T-cell (primary cell): ENCODE data around the gene ARID2. TPM values are rescaled to one million over a fixed set of nuclear protein-coding genes. Genes with fewer than 3 reads are reported as not detected.

ENCODE experiments used
- ATAC-seq, 4 experiments: fragments of 200-7000 bp in 3 of 4; fragments of 150-1000 bp in 1 of 4; cut with Tn5 transposase; replicated peaks in 1 of 4; 1 replicate in 3 of 4; 2 replicates in 1 of 4; pipeline ENCODE4 v1.10.0; 2021; ENCODE audit warnings: moderate library complexity in 3 of 4, mild to moderate bottlenecking in 2 of 4, moderate number of reproducible peaks in 1 of 4
- CTCF ChIA-PET, 2 donors: fragments of 300-600 bp; sonication (Branson Sonifier 250); formaldehyde crosslinking; loops; one replicate each; lab custom pipeline; 2022; ENCODE audit warnings: antibody characterized with exemption in 2 of 2; lab: Charles Lee
- POLR2A ChIA-PET, 2 donors: fragments of 300-600 bp; sonication (Branson Sonifier 250); formaldehyde crosslinking; loops; one replicate each; lab custom pipeline; 2022; ENCODE audit warnings: antibody characterized with exemption in 2 of 2; lab: Charles Lee
- DNase-seq, 35 experiments: peaks; one replicate each; pipeline versions ENCODE4 v3.0.0 to v3.0.0-alpha.2; 2013 to 2023
- H3K27ac ChIP-seq: one replicate; pipeline ENCODE4 v1.5.1; 2013; ENCODE audit warnings: low read length
- H3K27me3 ChIP-seq, 2 experiments: replicated peaks in 1 of 2; 1 replicate in 1 of 2; 2 replicates in 1 of 2; pipeline versions ENCODE4 v1.6.1 to v1.7.0; 2013; ENCODE audit warnings: low read length in 1 of 2, mixed read lengths in 1 of 2; ENCODE audit not compliant: control insufficient read depth in 2 of 2, insufficient read depth in 2 of 2; ENCODE audit errors: extremely low read depth in 1 of 2
- H3K36me3 ChIP-seq, 2 donors: 1 replicate in 1 of 2; 2 replicates in 1 of 2; pipeline versions ENCODE4 v1.6.1 to v1.7.0; 2013; ENCODE audit warnings: low read length in 1 of 2; ENCODE audit not compliant: control insufficient read depth in 2 of 2, insufficient read depth in 1 of 2; ENCODE audit errors: extremely low read depth in 1 of 2
- H3K4me1 ChIP-seq, 2 experiments: 1 replicate in 1 of 2; 2 replicates in 1 of 2; pipeline versions ENCODE4 v1.6.1 to v1.7.0; 2013; ENCODE audit warnings: low read length in 2 of 2, mixed read lengths in 1 of 2; ENCODE audit not compliant: insufficient read depth in 2 of 2, control insufficient read depth in 1 of 2; ENCODE audit errors: extremely low read depth in 1 of 2
- H3K4me3 ChIP-seq, 2 donors: 1 replicate in 1 of 2; 2 replicates in 1 of 2; pipeline versions ENCODE4 v1.5.1 to v1.7.0; 2013; ENCODE audit warnings: mild to moderate bottlenecking in 2 of 2, low read length in 1 of 2, moderate library complexity in 1 of 2; ENCODE audit not compliant: control insufficient read depth in 1 of 2; ENCODE audit errors: extremely low read depth in 1 of 2
- H3K9me3 ChIP-seq: 2 replicates; pipeline ENCODE4 v1.7.0; 2013
- H3K27ac Mint-ChIP-seq, 2 donors: one replicate each; pipeline ENCODE4 v1.8.0; 2020 to 2021; ENCODE audit warnings: mild to moderate bottlenecking in 2 of 2, mixed read lengths in 2 of 2
- H3K27me3 Mint-ChIP-seq, 2 donors: one replicate each; pipeline ENCODE4 v1.8.0; 2021 to 2022; ENCODE audit warnings: mixed read lengths in 2 of 2
- H3K36me3 Mint-ChIP-seq: one replicate; pipeline ENCODE4 v1.8.0; 2021; ENCODE audit warnings: mixed read lengths
- H3K4me1 Mint-ChIP-seq, 3 donors: one replicate each; pipeline ENCODE4 v1.8.0; 2020 to 2022; ENCODE audit warnings: mixed read lengths in 3 of 3, mild to moderate bottlenecking in 1 of 3
- H3K4me3 Mint-ChIP-seq, 3 donors: one replicate each; pipeline ENCODE4 v1.8.0; 2020 to 2022; ENCODE audit warnings: mild to moderate bottlenecking in 3 of 3, mixed read lengths in 3 of 3, moderate library complexity in 3 of 3
- H3K9me3 Mint-ChIP-seq, 3 donors: one replicate each; pipeline ENCODE4 v1.8.0; 2020 to 2022; ENCODE audit warnings: mixed read lengths in 3 of 3
- WGBS: methylation state at CpG from one replicate; pipeline ENCODE4 v1.1.5; 2013; ENCODE audit warnings: missing lambda C conversion rate; ENCODE audit not compliant: insufficient coverage; 5-methylcytosine and 5-hydroxymethylcytosine counted together
- total RNA-seq, 35 experiments: library from RNA in 6 of 35; stranded (reverse) in 6 of 35; fragments of 120-200 nt in 1 of 35; gene quantifications; one replicate each; pipeline versions ENCODE4 v1.2.1 to v1.2.4 and lab custom pipeline; 2013 to 2026

Gene ARID2
- total RNA-seq, 5 donors from 2014 or later (not counting 1 experiment from before 2014, with no cell fraction given) = 40.2 to 67.6 (median 43.7) TPM

DNA sequence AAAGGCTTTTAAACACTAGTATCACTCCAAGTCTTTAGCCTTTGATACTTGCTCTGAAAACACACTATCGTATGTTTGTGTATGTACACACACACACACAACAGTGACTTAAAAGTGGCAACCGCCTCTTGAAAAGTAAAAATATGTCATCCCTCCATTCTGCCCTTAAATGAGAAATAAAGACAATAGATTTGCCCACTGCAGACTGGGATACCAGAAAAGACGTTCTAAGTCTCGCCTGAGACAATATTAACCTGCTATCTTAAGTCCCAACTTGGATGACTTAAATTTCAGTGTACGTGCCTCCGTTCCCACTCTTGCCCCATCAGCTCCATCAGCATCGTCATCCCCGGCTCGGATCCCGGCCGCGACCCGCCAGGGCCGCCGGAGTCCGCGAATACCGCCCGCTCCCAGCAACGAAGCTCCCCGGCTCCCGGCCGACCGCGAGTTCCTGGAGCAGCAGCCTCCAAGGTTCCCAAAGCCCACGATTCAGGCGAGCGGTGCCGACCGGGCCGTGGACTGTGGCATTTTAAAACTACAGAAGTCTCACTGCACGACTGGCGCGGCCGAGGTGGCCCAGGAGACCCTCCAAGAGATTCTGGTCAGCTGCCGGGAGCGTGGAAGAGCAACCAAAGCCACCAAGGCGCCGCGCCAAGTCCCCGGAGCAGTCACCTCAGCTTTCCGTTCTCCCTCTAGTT is 2.8 kb upstream of the ARID2 start:
- CTCF ChIA-PET = interaction anchor here (0.6 to 10.0 kb wide), 19 partner anchors 8 to 1418 kb away, joined by 3 to 109 read pairs (median 5); no protein-coding TSS in a partner anchor
- H3K4me1 Mint-ChIP-seq = peaks cover 32 to 39% (median 35%) of the 10 kb centered on the region in 3 donors
- H3K27me3 ChIP-seq = no peaks in the 10 kb centered on the region
- no peaks in the 10 kb centered on the region for H3K36me3 ChIP-seq
- H3K9me3 ChIP-seq = no peaks in the 10 kb centered on the region
- H3K36me3 Mint-ChIP-seq = peaks cover 7% of the 10 kb centered on the region
- no peak for ATAC-seq
- POLR2A ChIA-PET = interaction anchor here (0.7 to 1.2 kb wide), 4 partner anchors 13 to 191 kb away, joined by 3 to 5 read pairs (median 4); no protein-coding TSS in a partner anchor
- H3K27me3 Mint-ChIP-seq = no peaks in the 10 kb centered on the region
- peak overlapping the region; percentile 99 for H3K27ac ChIP-seq
- peaks cover 11 to 35% of the 10 kb centered on the region in 2 experiments for H3K4me1 ChIP-seq
- H3K27ac Mint-ChIP-seq = peak overlapping the region; percentile 99
- H3K9me3 Mint-ChIP-seq = no peaks in the 10 kb centered on the region
- H3K4me3 ChIP-seq = peak overlapping the region; percentile 90 to 99
- H3K4me3 Mint-ChIP-seq = peak overlapping the region; percentile 85 to 100 (median 95)
- peak in 16 of 35 experiments; percentile 1 to 49 (median 11) for DNase-seq
- WGBS = under 1% methylated on average over 35 of the region's 42 CpGs

DNA sequence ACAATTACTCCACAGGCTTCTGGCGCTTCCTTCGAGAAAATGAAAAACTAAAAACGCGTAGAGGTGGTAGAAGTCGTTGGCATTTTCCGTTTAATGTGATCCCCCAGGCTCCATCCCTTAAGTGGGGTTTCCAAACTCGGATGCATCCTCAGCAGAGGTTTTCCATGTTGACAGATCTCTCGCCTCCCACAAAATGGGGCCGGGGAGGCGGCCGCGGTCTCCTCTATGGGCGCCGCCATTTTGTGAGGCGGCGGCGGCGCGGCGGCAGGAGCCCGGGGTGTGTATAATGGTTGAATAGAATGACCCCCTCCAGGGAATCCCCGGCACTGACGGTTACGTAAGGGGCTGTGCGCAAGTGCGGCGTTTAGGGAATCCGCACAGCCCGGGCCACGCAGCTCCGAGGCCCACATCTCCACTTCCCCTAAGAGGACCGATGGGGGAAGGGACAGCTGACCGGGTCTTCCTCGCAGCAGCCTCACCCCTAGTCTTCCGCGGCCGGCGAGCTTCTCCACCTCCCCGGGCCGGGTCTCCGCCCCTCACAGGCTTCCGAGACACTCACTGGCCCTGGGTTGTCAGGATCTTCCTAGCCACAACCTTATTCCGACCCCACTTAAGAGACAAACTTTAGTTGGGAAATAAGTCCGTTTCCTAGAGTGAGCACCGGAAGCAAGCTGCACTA is 2.1 kb upstream of the ARID2 start:
- H3K4me1 Mint-ChIP-seq = peaks cover 32 to 39% (median 35%) of the 10 kb centered on the region in 3 donors
- Histone ChIP-seq H3K36me3 (no peaks in the 10 kb centered on the region), H3K4me3 (peak overlapping the region; percentile 90 to 99), H3K27me3 (no peaks in the 10 kb centered on the region), H3K4me1 (peaks cover 6 to 37% of the 10 kb centered on the region in 2 experiments), H3K27ac (peak overlapping the region; percentile 99), H3K9me3 (no peaks in the 10 kb centered on the region)
- ChIA-PET CTCF (interaction anchor here (0.6 to 10.0 kb wide), 10 partner anchors 8 to 183 kb away, joined by 3 to 109 read pairs (median 8); no protein-coding TSS in a partner anchor), POLR2A (interaction anchor here (0.6 to 0.9 kb wide), 5 partner anchors 14 to 209 kb away, joined by 3 to 5 read pairs (median 3); no protein-coding TSS in a partner anchor)
- no peaks in the 10 kb centered on the region for H3K9me3 Mint-ChIP-seq
- peak; percentile 68 to 95 (median 87) for DNase-seq
- H3K27ac Mint-ChIP-seq = peak overlapping the region; percentile 99
- peak overlapping the region; percentile 85 to 100 (median 95) for H3K4me3 Mint-ChIP-seq
- WGBS = 0% methylated on average over 28 of the region's 45 CpGs
- peaks cover 4% of the 10 kb centered on the region for H3K36me3 Mint-ChIP-seq
- no peaks in the 10 kb centered on the region for H3K27me3 Mint-ChIP-seq
- ATAC-seq = peak; percentile 26 to 57 (median 31)

DNA sequence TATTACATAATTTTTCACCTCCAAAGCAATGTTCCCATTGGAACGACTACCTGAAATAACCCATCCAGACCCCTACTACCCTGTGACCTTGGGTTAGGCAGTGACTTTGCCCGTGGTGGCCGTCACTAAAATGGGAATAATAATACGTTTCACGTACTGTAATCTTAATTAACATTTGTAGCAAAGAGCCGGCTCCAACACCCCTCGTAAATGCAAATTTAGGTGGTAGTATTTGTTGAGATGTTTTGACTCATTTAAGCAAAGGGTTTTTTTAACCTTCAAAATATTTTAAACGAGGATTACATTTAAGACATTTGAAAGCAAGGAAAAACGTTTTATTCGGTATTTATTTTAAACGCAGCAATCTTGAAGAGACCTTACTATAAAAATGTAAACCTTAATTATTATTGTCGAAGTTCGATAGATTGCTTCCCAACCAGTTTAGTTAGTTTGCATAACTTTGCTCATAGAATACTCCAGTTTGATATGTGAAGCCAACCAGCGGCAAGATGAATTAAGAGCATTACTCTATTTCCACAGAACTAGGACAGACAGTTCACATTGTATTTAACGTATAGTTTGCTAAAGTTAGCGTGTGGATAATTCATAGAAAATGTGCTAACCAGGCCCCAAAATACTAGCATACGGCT is 1.4 kb upstream of the ARID2 start:
- no peaks in the 10 kb centered on the region for H3K9me3 ChIP-seq
- no peaks in the 10 kb centered on the region for H3K36me3 ChIP-seq
- H3K27me3 Mint-ChIP-seq = no peaks in the 10 kb centered on the region
- no peaks in the 10 kb centered on the region for H3K27me3 ChIP-seq
- H3K4me3 Mint-ChIP-seq = peak overlapping the region; percentile 85 to 100 (median 95)
- peak overlapping the region; percentile 99 for H3K27ac Mint-ChIP-seq
- POLR2A ChIA-PET = interaction anchor here (0.6 to 0.9 kb wide), 6 partner anchors 25 to 486 kb away, joined by 3 to 4 read pairs (median 3); no protein-coding TSS in a partner anchor
- DNase-seq (peak in 3 of 35 experiments; percentile 3 to 11 (median 5)), ATAC-seq (peak in 2 of 4 experiments; percentile 0)
- peaks cover 29 to 39% (median 32%) of the 10 kb centered on the region in 3 donors for H3K4me1 Mint-ChIP-seq
- no CpG with 5 or more reads among the region's 17 CpGs for WGBS
- CTCF ChIA-PET = interaction anchor here (0.6 to 10.0 kb wide), 10 partner anchors 12 to 184 kb away, joined by 3 to 109 read pairs (median 5); no protein-coding TSS in a partner anchor
- H3K27ac ChIP-seq = peak overlapping the region; percentile 99
- H3K36me3 Mint-ChIP-seq = no peaks in the 10 kb centered on the region
- no peaks in the 10 kb centered on the region for H3K9me3 Mint-ChIP-seq
- H3K4me1 ChIP-seq = peaks cover 6 to 41% of the 10 kb centered on the region in 2 experiments
- H3K4me3 ChIP-seq = peak overlapping the region; percentile 90 to 99

DNA sequence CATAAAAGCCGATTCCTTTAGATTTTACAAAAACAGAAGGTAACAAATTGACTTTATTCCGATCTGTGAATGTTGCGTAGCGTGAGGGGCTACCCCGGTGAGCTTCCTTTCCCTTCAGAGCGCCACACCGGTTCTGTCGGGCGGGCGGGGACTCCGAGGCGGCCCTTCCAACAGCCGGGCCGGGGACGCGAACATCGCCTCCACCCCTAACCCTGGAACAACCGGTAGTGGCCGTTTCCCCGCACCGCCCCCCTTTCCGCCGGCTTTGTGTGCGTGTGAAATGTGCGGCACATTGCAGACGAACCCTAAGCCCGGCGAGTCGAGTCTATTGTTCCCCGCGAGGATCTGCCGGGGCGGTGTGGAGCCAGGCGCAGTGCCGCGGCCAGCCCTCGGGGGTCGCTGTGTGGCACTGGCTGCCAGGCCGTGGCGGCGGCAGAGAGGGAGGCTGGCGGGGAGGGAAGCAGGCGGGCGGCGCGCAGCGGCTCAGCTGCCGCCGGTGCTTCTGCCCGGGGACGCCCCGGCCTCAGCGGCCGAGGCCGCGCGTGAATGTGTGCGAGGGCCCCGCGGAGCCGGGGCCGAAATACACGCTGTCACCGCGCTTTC is 775 bp upstream of the ARID2 start:
- ChIA-PET POLR2A (interaction anchor here (0.5 to 0.7 kb wide), 6 partner anchors 24 to 485 kb away, joined by 3 to 6 read pairs (median 4); no protein-coding TSS in a partner anchor), CTCF (interaction anchor here (0.6 to 10.0 kb wide), 10 partner anchors 13 to 185 kb away, joined by 3 to 109 read pairs (median 5); no protein-coding TSS in a partner anchor)
- no peaks in the 10 kb centered on the region for H3K36me3 ChIP-seq
- Mint-ChIP-seq H3K4me3 (peak overlapping the region; percentile 85 to 100 (median 95)), H3K4me1 (peaks cover 30 to 38% (median 32%) of the 10 kb centered on the region in 3 donors), H3K27ac (peak overlapping the region; percentile 99), H3K9me3 (no peaks in the 10 kb centered on the region), H3K36me3 (no peaks in the 10 kb centered on the region), H3K27me3 (no peaks in the 10 kb centered on the region)
- H3K4me1 ChIP-seq = peaks cover 6 to 41% of the 10 kb centered on the region in 2 experiments
- H3K4me3 ChIP-seq = peak overlapping the region; percentile 90 to 99
- WGBS = under 1% methylated on average over 42 of the region's 65 CpGs
- peak overlapping the region; percentile 99 for H3K27ac ChIP-seq
- peak; percentile 95 to 98 (median 97) for DNase-seq
- H3K9me3 ChIP-seq = no peaks in the 10 kb centered on the region
- no peaks in the 10 kb centered on the region for H3K27me3 ChIP-seq
- ATAC-seq = peak; percentile 72 to 81 (median 74)

DNA sequence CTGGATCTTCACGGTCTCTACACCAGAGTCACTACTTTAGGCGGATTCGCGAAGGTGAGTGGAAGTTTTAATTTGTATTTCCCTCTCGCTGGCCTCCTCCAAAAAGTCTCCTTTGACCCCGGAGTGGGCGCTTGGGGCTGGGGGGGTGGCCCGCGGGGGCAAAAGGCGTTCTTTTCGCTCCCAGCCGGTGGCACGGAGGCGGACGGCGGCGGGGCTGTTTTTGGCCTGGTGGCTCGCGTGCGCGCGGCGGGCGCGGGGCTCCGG is 510 bp downstream of the ARID2 start:
- CTCF ChIA-PET = interaction anchor here (0.6 to 10.0 kb wide), 4 partner anchors 12 to 186 kb away, joined by 3 to 109 read pairs (median 6); no protein-coding TSS in a partner anchor
- Histone ChIP-seq H3K27me3 (no peaks in the 10 kb centered on the region), H3K4me3 (peak overlapping the region; percentile 67 to 85), H3K36me3 (no peaks in the 10 kb centered on the region), H3K27ac (peak overlapping the region; percentile 93), H3K9me3 (no peaks in the 10 kb centered on the region), H3K4me1 (peaks cover 7 to 33% of the 10 kb centered on the region in 2 experiments)
- Mint-ChIP-seq H3K27ac (peak overlapping the region; percentile 93 to 97), H3K36me3 (peaks cover under 1% of the 10 kb centered on the region), H3K4me1 (peaks cover 37 to 46% (median 38%) of the 10 kb centered on the region in 3 donors), H3K4me3 (peak overlapping the region; percentile 85 to 100 (median 95)), H3K27me3 (no peaks in the 10 kb centered on the region), H3K9me3 (no peaks in the 10 kb centered on the region)
- peak in 15 of 35 experiments; percentile 12 to 40 (median 23) for DNase-seq
- 0% methylated on average over 25 of the region's 26 CpGs for WGBS
- POLR2A ChIA-PET = interaction anchor here (0.6 to 1.0 kb wide), 4 partner anchors 27 to 75 kb away, joined by 3 to 10 read pairs (median 4); no protein-coding TSS in a partner anchor
- ATAC-seq = peak in 1 of 4 experiments; percentile 0
